K562 (cell line): Measurements from ENCODE around the gene TICAM1.

Experiments used
- BCL6 ChIP-seq: fragments of 250-450 bp; sonication (Bioruptor Pico); IDR thresholded peaks from 2 replicates; pipeline ENCODE4 v1.4.0; 2020
- FOXP4 ChIP-seq: sonication (generic); formaldehyde crosslinking; IDR thresholded peaks from 2 replicates; pipeline ENCODE4 v1.8.0; 2022; ENCODE audit warnings: mild to moderate bottlenecking, missing genetic modification reagents, borderline replicate concordance
- RBM22 ChIP-seq: fragments of 200-400 bp; formaldehyde crosslinking; IDR thresholded peaks from 2 replicates; pipeline ENCODE4 v1.6.1; 2018; ENCODE audit warnings: low read length, low read depth; ENCODE audit not compliant: poor library complexity, severe bottlenecking
- SMAD4 ChIP-seq: fragments of 250-450 bp; sonication (Bioruptor Pico); conservative IDR thresholded peaks from 2 replicates; pipeline ENCODE4 v1.8.0; 2021; ENCODE audit warnings: inconsistent platforms, mild to moderate bottlenecking, moderate library complexity

GRCh38 chr19:4859697-4860096, 28.2 kb upstream of the TICAM1 start:
- TF ChIP-seq BCL6 (CRISPR knock-in tag): no peak
- no peak for TF ChIP-seq SMAD4 (CRISPR knock-in tag)
- no peak for TF ChIP-seq FOXP4 (CRISPR knock-in tag)
- no peak for TF ChIP-seq RBM22
